Mesenchymal stem cell (in vitro differentiated cells and primary cell): ENCODE results near the gene POLK.

Experiments used
- DNase-seq: peaks from one replicate; pipeline ENCODE4 v3.0.0-alpha.2; 2013
- H2AFZ ChIP-seq: one replicate; pipeline ENCODE4 v1.6.1; 2013; ENCODE audit warnings: low read depth, mild to moderate bottlenecking, control low read depth, inconsistent platforms, low read length, moderate library complexity
- H2AK5ac ChIP-seq: 2 replicates; pipeline ENCODE4 v1.6.1; 2013; ENCODE audit warnings: low read length, moderate library complexity, mild to moderate bottlenecking, inconsistent platforms; ENCODE audit not compliant: severe bottlenecking
- H2BK120ac ChIP-seq: one replicate; pipeline ENCODE4 v1.6.1; 2013; ENCODE audit warnings: low read depth, mild to moderate bottlenecking, inconsistent platforms, low read length, moderate library complexity
- H2BK12ac ChIP-seq, 2 experiments: one replicate each; pipeline ENCODE4 v1.6.1; 2013; ENCODE audit warnings: inconsistent platforms in 2 of 2, low read length in 2 of 2, mild to moderate bottlenecking in 2 of 2, moderate library complexity in 2 of 2, control low read depth in 1 of 2
- H2BK15ac ChIP-seq: one replicate; pipeline ENCODE4 v1.6.1; 2013; ENCODE audit warnings: mild to moderate bottlenecking, low read depth, inconsistent platforms; ENCODE audit not compliant: poor library complexity, severe bottlenecking
- H2BK5ac ChIP-seq: 2 replicates; pipeline ENCODE4 v1.6.1; 2013; ENCODE audit warnings: low read depth, mild to moderate bottlenecking, low read length, control low read depth, inconsistent platforms; ENCODE audit not compliant: poor library complexity, severe bottlenecking
- H3K14ac ChIP-seq, 2 experiments: one replicate each; pipeline ENCODE4 v1.6.1; 2013; ENCODE audit warnings: inconsistent platforms in 2 of 2, low read length in 2 of 2, control low read depth in 1 of 2, mild to moderate bottlenecking in 1 of 2, moderate library complexity in 1 of 2
- H3K18ac ChIP-seq, 2 experiments: one replicate each; pipeline ENCODE4 v1.6.1; 2013; ENCODE audit warnings: inconsistent platforms in 2 of 2, low read length in 2 of 2, control low read depth in 1 of 2, low read depth in 1 of 2, mild to moderate bottlenecking in 1 of 2
- H3K23ac ChIP-seq, 2 experiments: one replicate each; pipeline ENCODE4 v1.6.1; 2013; ENCODE audit warnings: inconsistent platforms in 2 of 2, low read length in 2 of 2, mild to moderate bottlenecking in 2 of 2, moderate library complexity in 2 of 2, control low read depth in 1 of 2
- H3K27ac ChIP-seq: 2 replicates; pipeline ENCODE4 v1.5.1; 2013; ENCODE audit warnings: mild to moderate bottlenecking, moderate library complexity, low read length, control low read depth, inconsistent platforms; ENCODE audit not compliant: poor library complexity, severe bottlenecking
- H3K27me3 ChIP-seq, 2 experiments: 2 replicates each; pipeline versions ENCODE4 v1.6.1 to v1.7.0; 2013; ENCODE audit warnings: low read length in 2 of 2, mild to moderate bottlenecking in 2 of 2, moderate library complexity in 2 of 2, control low read depth in 1 of 2, inconsistent platforms in 1 of 2; ENCODE audit not compliant: control insufficient read depth in 1 of 2, insufficient read depth in 1 of 2
- H3K36me3 ChIP-seq, 2 experiments: 2 replicates each; pipeline versions ENCODE4 v1.6.1 to v1.7.0; 2013; ENCODE audit warnings: low read length in 2 of 2, control low read depth in 1 of 2, inconsistent platforms in 1 of 2, low read depth in 1 of 2, mild to moderate bottlenecking in 1 of 2; ENCODE audit not compliant: insufficient read depth in 2 of 2, control insufficient read depth in 1 of 2
- H3K4ac ChIP-seq, 2 experiments: one replicate each; pipeline ENCODE4 v1.6.1; 2013; ENCODE audit warnings: inconsistent platforms in 2 of 2, low read length in 2 of 2, mild to moderate bottlenecking in 2 of 2, moderate library complexity in 2 of 2, control low read depth in 1 of 2, low read depth in 1 of 2
- H3K4me1 ChIP-seq: 2 replicates; pipeline ENCODE4 v1.6.1; 2013; ENCODE audit warnings: low read depth, low read length, control low read depth; ENCODE audit not compliant: control insufficient read depth, insufficient read depth
- H3K4me2 ChIP-seq: 2 replicates; pipeline ENCODE4 v1.6.1; 2013; ENCODE audit warnings: low read length, mild to moderate bottlenecking, inconsistent platforms; ENCODE audit not compliant: poor library complexity, severe bottlenecking
- H3K4me3 ChIP-seq, 2 experiments: 2 replicates each; pipeline versions ENCODE4 v1.5.1 to v1.7.0; 2013; ENCODE audit warnings: low read length in 2 of 2, mild to moderate bottlenecking in 2 of 2, control low read depth in 1 of 2, low read depth in 1 of 2; ENCODE audit not compliant: insufficient read depth in 1 of 2
- H3K79me1 ChIP-seq: replicated peaks from 2 replicates; pipeline ENCODE4 v1.6.1; 2013; ENCODE audit warnings: mild to moderate bottlenecking, control low read depth, low read length, inconsistent platforms; ENCODE audit not compliant: poor library complexity, severe bottlenecking
- H3K9ac ChIP-seq: 2 replicates; pipeline ENCODE4 v1.7.0; 2013; ENCODE audit warnings: mild to moderate bottlenecking, low read length, moderate library complexity
- H3K9me3 ChIP-seq: 2 replicates; pipeline ENCODE4 v1.7.0; 2013; ENCODE audit warnings: mild to moderate bottlenecking, low read length; ENCODE audit not compliant: control insufficient read depth
- H4K8ac ChIP-seq: one replicate; pipeline ENCODE4 v1.6.1; 2013; ENCODE audit warnings: inconsistent platforms, mild to moderate bottlenecking, low read length, moderate library complexity
- H4K91ac ChIP-seq: one replicate; pipeline ENCODE4 v1.6.1; 2013; ENCODE audit warnings: mild to moderate bottlenecking, low read length, inconsistent platforms
- WGBS: methylation state at CpG from one replicate; pipeline ENCODE4 v1.1.7; 2013; ENCODE audit warnings: mixed read lengths; 5-methylcytosine and 5-hydroxymethylcytosine counted together

Gene POLK

GRCh38 chr5:75509546-75509945 is 2.1 kb upstream of the POLK start:
- no peak for DNase-seq
- no peak overlapping the region for H3K14ac ChIP-seq
- no peak overlapping the region for H4K8ac ChIP-seq
- H3K4me2 ChIP-seq, result peak overlapping the region; percentile 44
- H3K4me1 ChIP-seq, result peaks cover 2% of the 10 kb centered on the region
- no peak overlapping the region for H2BK15ac ChIP-seq
- no peak overlapping the region for H2BK5ac ChIP-seq
- no peak overlapping the region for H3K27ac ChIP-seq
- no peak overlapping the region for H4K91ac ChIP-seq
- no peaks in the 10 kb centered on the region for H3K79me1 ChIP-seq
- no peak overlapping the region for H2BK120ac ChIP-seq
- H2AFZ ChIP-seq, result no peak overlapping the region
- no peak overlapping the region for H3K18ac ChIP-seq
- no peaks in the 10 kb centered on the region for H3K27me3 ChIP-seq
- no peak overlapping the region for H2AK5ac ChIP-seq
- peaks cover 0 to 10% of the 10 kb centered on the region in 2 experiments for H3K36me3 ChIP-seq
- H3K9me3 ChIP-seq, result no peaks in the 10 kb centered on the region
- H3K4ac ChIP-seq, result no peak overlapping the region
- no peak overlapping the region for H2BK12ac ChIP-seq
- H3K4me3 ChIP-seq, result peak overlapping the region in 1 of 2 experiments; percentile 94
- H3K23ac ChIP-seq, result no peak overlapping the region
- 94% methylated on average over 4 of the region's 4 CpGs for WGBS
- H3K9ac ChIP-seq, result peak overlapping the region; percentile 97

- H2AK5ac ChIP-seq, result no peak overlapping the region
- H3K9ac ChIP-seq, result peak overlapping the region; percentile 97
- peak overlapping the region in 1 of 2 experiments; percentile 94 for H3K4me3 ChIP-seq
- no peak overlapping the region for H4K8ac ChIP-seq
- no peaks in the 10 kb centered on the region for H3K27me3 ChIP-seq
- no peaks in the 10 kb centered on the region for H3K79me1 ChIP-seq
- no peak overlapping the region for H2BK5ac ChIP-seq
- no peak overlapping the region for H3K14ac ChIP-seq
- no peak overlapping the region for H4K91ac ChIP-seq
- peaks cover 0 to 7% of the 10 kb centered on the region in 2 experiments for H3K36me3 ChIP-seq
- H2AFZ ChIP-seq, result no peak overlapping the region
- no peak overlapping the region for H3K27ac ChIP-seq
- no peak overlapping the region for H3K18ac ChIP-seq
- H2BK120ac ChIP-seq, result no peak overlapping the region
- H3K4ac ChIP-seq, result no peak overlapping the region
- no peak overlapping the region for H2BK12ac ChIP-seq
- DNase-seq, result peak; percentile 82
- peaks cover 2% of the 10 kb centered on the region for H3K4me1 ChIP-seq
- WGBS, result no CpG with 5 or more reads among the region's 1 CpG
- H3K9me3 ChIP-seq, result no peaks in the 10 kb centered on the region
- H3K23ac ChIP-seq, result no peak overlapping the region
- H2BK15ac ChIP-seq, result no peak overlapping the region
- H3K4me2 ChIP-seq, result peak overlapping the region; percentile 44
These were observed 1.7 kb upstream of the POLK start for GRCh38 chr5:75509956-75510355.

GRCh38 chr5:75510417-75510835 is 1.3 kb upstream of the POLK start:
- Histone ChIP-seq H3K4me2 (peak overlapping the region; percentile 65), H3K36me3 (peaks cover 0 to 2% of the 10 kb centered on the region in 2 experiments), H2AK5ac (no peak overlapping the region), H3K14ac (peak overlapping the region in 1 of 2 experiments; percentile 13), H3K27ac (no peak overlapping the region), H2BK5ac (no peak overlapping the region), H3K18ac (peak overlapping the region in 1 of 2 experiments; percentile 94), H2AFZ (no peak overlapping the region), H4K91ac (no peak overlapping the region), H4K8ac (no peak overlapping the region), H3K27me3 (no peaks in the 10 kb centered on the region), H2BK15ac (peak overlapping the region; percentile 26), H3K23ac (peak overlapping the region in 1 of 2 experiments; percentile 77), H3K4me1 (peaks cover 2% of the 10 kb centered on the region), H3K4ac (peak overlapping the region in 1 of 2 experiments; percentile 98), H3K9ac (peak overlapping the region; percentile 97), H2BK120ac (no peak overlapping the region), H3K9me3 (no peaks in the 10 kb centered on the region), H3K79me1 (no peaks in the 10 kb centered on the region), H2BK12ac (peak overlapping the region in 1 of 2 experiments; percentile 76), H3K4me3 (peak overlapping the region; percentile 94)
- WGBS, result 3% methylated on average over 15 of the region's 15 CpGs
- DNase-seq, result peak; percentile 55

GRCh38 chr5:75510836-75511434 is 756 bp upstream of the POLK start:
- no peak overlapping the region for H2AK5ac ChIP-seq
- no peak for DNase-seq
- H3K14ac ChIP-seq, result peak overlapping the region in 1 of 2 experiments; percentile 97
- under 1% methylated on average over 40 of the region's 54 CpGs for WGBS
- H3K27me3 ChIP-seq, result no peaks in the 10 kb centered on the region
- peak overlapping the region; percentile 85 for H4K8ac ChIP-seq
- no peaks in the 10 kb centered on the region for H3K9me3 ChIP-seq
- H3K18ac ChIP-seq, result peak overlapping the region; percentile 94 to 98
- peak overlapping the region; percentile 26 for H2BK15ac ChIP-seq
- H2BK12ac ChIP-seq, result peak overlapping the region in 1 of 2 experiments; percentile 76
- H3K4me1 ChIP-seq, result peaks cover 2% of the 10 kb centered on the region
- peak overlapping the region; percentile 89 for H4K91ac ChIP-seq
- H3K79me1 ChIP-seq, result no peaks in the 10 kb centered on the region
- peak overlapping the region; percentile 65 for H3K4me2 ChIP-seq
- peak overlapping the region; percentile 94 for H3K4me3 ChIP-seq
- H3K36me3 ChIP-seq, result peaks cover 0 to 2% of the 10 kb centered on the region in 2 experiments
- peak overlapping the region; percentile 97 for H3K9ac ChIP-seq
- peak overlapping the region; percentile 54 for H2BK120ac ChIP-seq
- peak overlapping the region; percentile 91 for H2BK5ac ChIP-seq
- peak overlapping the region; percentile 88 to 98 for H3K4ac ChIP-seq
- H3K23ac ChIP-seq, result peak overlapping the region; percentile 87 to 96
- peak overlapping the region; percentile 91 for H2AFZ ChIP-seq
- peak overlapping the region; percentile 11 for H3K27ac ChIP-seq
